ENCODE results near the gene ARID1B. TPM values are rescaled to one million over a fixed set of nuclear protein-coding genes. Genes with fewer than 3 reads are reported as not detected.

The ARID1B gene
- total RNA-seq, 6 experiments from 2014 or later = 32.5 to 44.3 (median 36.5) TPM

DNA sequence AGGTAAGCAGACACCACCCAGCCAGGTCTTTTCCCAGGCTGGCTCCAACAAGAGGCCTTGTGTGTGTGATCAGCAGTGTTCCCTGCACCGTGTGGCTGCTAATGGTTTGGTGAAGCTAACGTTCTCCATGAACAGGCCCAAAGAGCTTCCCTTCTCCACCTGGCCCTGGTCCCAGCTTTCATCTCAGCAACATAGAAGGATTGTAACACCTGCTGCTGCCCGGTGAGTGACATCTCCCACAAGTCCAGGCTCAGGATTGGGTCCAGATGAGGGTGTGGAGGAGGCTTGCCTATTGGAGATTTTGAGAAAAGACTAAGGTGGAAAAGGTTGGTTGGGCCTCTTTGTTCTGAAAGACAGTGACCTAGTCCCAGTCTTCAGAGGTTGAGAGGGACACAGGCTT lies 456.5 kb downstream of the ARID1B start:
- TF ChIP-seq, protein P1, sequence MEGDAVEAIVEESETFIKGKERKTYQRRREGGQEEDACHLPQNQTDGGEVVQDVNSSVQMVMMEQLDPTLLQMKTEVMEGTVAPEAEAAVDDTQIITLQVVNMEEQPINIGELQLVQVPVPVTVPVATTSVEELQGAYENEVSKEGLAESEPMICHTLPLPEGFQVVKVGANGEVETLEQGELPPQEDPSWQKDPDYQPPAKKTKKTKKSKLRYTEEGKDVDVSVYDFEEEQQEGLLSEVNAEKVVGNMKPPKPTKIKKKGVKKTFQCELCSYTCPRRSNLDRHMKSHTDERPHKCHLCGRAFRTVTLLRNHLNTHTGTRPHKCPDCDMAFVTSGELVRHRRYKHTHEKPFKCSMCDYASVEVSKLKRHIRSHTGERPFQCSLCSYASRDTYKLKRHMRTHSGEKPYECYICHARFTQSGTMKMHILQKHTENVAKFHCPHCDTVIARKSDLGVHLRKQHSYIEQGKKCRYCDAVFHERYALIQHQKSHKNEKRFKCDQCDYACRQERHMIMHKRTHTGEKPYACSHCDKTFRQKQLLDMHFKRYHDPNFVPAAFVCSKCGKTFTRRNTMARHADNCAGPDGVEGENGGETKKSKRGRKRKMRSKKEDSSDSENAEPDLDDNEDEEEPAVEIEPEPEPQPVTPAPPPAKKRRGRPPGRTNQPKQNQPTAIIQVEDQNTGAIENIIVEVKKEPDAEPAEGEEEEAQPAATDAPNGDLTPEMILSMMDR (IDR thresholded peaks at IDR 0.05) = no peak
- DNase-seq = no peak
- Mint-ChIP-seq H3K27ac (no peak overlapping the region), H3K27me3 (ENCODE audit: insufficient read depth) (peaks cover 38% of the 10 kb centered on the region), H3K4me1 (ENCODE audit: low read depth) (peaks cover 11% of the 10 kb centered on the region), H3K36me3 (ENCODE audit: low read depth) (no peaks in the 10 kb centered on the region), H3K9me3 (no peaks in the 10 kb centered on the region; the same call in 1 of the 2 replicates), H3K4me3 (no peak overlapping the region)

DNA sequence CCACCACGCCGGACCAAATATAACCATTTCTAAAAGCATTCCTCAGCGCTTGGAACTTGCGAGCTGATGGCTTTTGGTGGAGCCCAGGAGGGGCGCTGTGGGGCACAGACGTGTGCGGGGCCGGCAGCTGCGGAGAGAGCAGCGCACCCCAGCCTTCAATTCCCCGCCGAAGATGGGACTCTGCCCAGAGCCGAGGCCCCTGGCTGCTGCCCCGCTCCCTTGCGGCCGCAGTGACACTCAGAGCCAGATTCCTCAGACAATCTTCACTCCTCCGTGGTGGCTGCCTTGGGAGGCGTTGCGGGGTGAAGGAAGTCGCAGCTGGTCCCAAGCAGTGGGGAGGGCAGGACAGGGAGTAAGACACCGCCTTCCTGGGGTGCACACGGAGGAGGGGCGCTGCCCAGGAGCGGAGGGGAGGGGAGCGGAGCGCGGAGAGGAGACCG lies 458.4 kb downstream of the ARID1B start:
- H3K36me3 Mint-ChIP-seq (ENCODE audit: low read depth) = no peaks in the 10 kb centered on the region
- DNase-seq = no peak
- peaks cover 22% of the 10 kb centered on the region for H3K4me1 Mint-ChIP-seq (ENCODE audit: low read depth)
- TF ChIP-seq, protein P1 (IDR thresholded peaks at IDR 0.05) = peak; percentile 70
- H3K27ac Mint-ChIP-seq = no peak overlapping the region
- peak overlapping the region; percentile 82 for H3K4me3 Mint-ChIP-seq
- peaks cover 43% of the 10 kb centered on the region for H3K27me3 Mint-ChIP-seq (ENCODE audit: insufficient read depth)
- H3K9me3 Mint-ChIP-seq = no peaks in the 10 kb centered on the region; the same call in 1 of the 2 replicates

DNA sequence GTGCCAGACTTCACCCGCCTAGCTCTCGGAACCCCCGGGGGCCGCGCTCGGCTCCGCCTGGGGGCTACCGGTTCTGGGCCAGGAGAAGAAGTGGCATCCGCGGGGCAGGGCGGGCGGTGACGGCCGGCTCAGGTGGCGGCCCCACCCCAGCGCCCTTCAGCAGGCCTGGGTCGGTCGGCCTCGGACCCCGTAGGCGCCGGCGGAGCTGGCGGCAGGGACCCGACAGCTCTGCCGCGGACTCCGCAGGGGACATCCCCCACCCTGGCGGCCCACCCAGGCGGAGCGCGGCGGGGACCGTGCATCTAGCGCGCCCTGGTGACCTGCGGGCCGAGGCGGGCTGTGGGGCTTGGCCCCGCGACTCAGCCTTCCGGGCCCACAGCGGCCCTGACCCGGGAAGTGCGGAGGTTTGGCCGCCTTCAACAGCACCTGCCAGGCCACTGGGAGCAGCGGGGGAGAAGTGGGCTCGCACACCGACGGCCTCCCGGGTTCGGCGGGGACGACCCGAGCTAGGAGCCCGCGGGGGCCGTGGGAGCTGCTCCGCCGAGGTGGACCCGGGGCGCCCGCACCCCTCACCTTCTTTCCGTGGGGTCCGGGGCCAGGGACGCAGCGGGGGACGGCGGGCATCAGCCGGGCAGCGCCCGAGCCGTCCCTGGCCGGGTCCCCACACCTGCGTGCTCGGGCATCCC lies 459.0 kb downstream of the ARID1B start:
- DNase-seq = no peak
- H3K9me3 Mint-ChIP-seq = no peaks in the 10 kb centered on the region; the same call in 1 of the 2 replicates
- H3K27me3 Mint-ChIP-seq (ENCODE audit: insufficient read depth) = peaks cover 43% of the 10 kb centered on the region
- H3K4me3 Mint-ChIP-seq = no peak overlapping the region; the same call in 1 of the 2 replicates
- peaks cover 22% of the 10 kb centered on the region for H3K4me1 Mint-ChIP-seq (ENCODE audit: low read depth)
- no peaks in the 10 kb centered on the region for H3K36me3 Mint-ChIP-seq (ENCODE audit: low read depth)
- TF ChIP-seq, protein P1 (IDR thresholded peaks at IDR 0.05) = no peak
- no peak overlapping the region for H3K27ac Mint-ChIP-seq

DNA sequence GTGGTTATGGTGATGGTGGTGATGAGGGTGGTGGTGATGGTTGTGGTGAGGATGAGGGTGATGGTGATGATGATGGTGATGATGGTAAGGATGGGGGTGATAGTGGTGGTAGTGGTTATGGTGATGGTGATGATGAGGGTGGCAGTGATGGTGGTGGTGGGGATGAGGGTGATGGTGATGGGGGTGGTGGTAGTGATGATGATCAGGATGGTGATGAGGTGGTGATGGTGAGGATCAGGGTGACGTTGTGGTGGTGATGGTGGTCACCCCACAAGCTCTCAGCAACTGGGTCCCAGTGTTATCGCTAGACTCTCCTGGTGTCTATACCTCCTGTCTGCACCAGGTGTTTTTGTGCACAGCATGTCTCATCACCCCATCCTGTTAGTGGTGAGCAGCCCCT lies 461.2 kb downstream of the ARID1B start:
- Mint-ChIP-seq H3K27ac (no peak overlapping the region), H3K27me3 (ENCODE audit: insufficient read depth) (peaks cover 49% of the 10 kb centered on the region), H3K4me1 (ENCODE audit: low read depth) (peaks cover 22% of the 10 kb centered on the region), H3K4me3 (no peak overlapping the region), H3K9me3 (no peaks in the 10 kb centered on the region; the same call in 1 of the 2 replicates), H3K36me3 (ENCODE audit: low read depth) (no peaks in the 10 kb centered on the region)
- TF ChIP-seq, protein P1 (IDR thresholded peaks at IDR 0.05) = no peak
- DNase-seq = no peak

DNA sequence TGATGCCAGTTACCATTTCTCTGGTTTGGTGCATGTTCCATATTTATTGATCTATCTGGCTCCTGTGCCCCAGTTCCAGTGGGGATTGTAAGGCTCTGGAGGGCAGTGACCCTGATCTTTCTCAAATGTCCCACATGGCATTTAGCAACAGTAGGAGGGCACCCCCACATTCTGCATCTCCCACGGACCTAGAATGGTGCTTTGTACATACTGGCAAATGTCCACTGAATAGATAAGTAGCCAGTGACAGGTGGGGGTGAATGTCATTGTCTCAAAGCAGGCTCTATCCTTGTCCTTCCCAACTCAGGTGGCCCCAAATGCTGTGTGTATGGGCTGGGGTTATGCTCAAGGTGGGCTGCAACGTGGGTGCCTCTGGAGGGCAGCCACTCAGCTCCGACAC lies 462.0 kb downstream of the ARID1B start:
- no peak overlapping the region for H3K4me3 Mint-ChIP-seq
- H3K27ac Mint-ChIP-seq = no peak overlapping the region
- TF ChIP-seq, protein P1 (IDR thresholded peaks at IDR 0.05) = no peak
- no peaks in the 10 kb centered on the region; the same call in 1 of the 2 replicates for H3K9me3 Mint-ChIP-seq
- H3K4me1 Mint-ChIP-seq (ENCODE audit: low read depth) = peaks cover 24% of the 10 kb centered on the region
- peaks cover 44% of the 10 kb centered on the region for H3K27me3 Mint-ChIP-seq (ENCODE audit: insufficient read depth)
- no peak for DNase-seq
- no peaks in the 10 kb centered on the region for H3K36me3 Mint-ChIP-seq (ENCODE audit: low read depth)
